Measurements from ENCODE around the gene CYP3A4. TPM values are rescaled to one million over a fixed set of nuclear protein-coding genes. Genes with fewer than 3 reads are reported as not detected.

CYP3A4 gene
- total and polyA plus RNA-seq, 9 of the 15 experiments (the other 6 are each of a cell fraction or from before 2014, with no cell fraction given), result 0.07 to 0.08 TPM; not detected in 7

- BruUV-seq (replicated peaks), result no TSS peak
- no peak for TF ChIP-seq ZNF174 (CRISPR knock-in tag; IDR thresholded peaks at IDR 0.05)
- TF ChIP-seq MNT (conservative IDR thresholded peaks at IDR 0.05), result no peak
- TF ChIP-seq MXI1 (IDR thresholded peaks at IDR 0.05; ENCODE audit: low read depth, low read length), result no peak
- no peak for TF ChIP-seq ZNF280B (CRISPR knock-in tag; IDR thresholded peaks at IDR 0.05)
- TF ChIP-seq ZNF696 (CRISPR knock-in tag; conservative IDR thresholded peaks at IDR 0.05), result no peak
- TF ChIP-seq TBL1XR1 (IDR thresholded peaks at IDR 0.05; ENCODE audit: low read length in 2 of 2), result no peak
- no peak for TF ChIP-seq CLOCK (CRISPR knock-in tag; IDR thresholded peaks at IDR 0.05; ENCODE audit: borderline replicate concordance)
- TF ChIP-seq ERF (CRISPR knock-in tag; IDR thresholded peaks at IDR 0.05), result no peak
- no peak for TF ChIP-seq RNF219 (CRISPR knock-in tag; IDR thresholded peaks at IDR 0.05)
- TF ChIP-seq ZNF644 (tag; IDR thresholded peaks at IDR 0.05; ENCODE audit: low read depth), result no peak
- no peak for TF ChIP-seq TAL1 (IDR thresholded peaks at IDR 0.05)
- TF ChIP-seq PCBP2 (IDR thresholded peaks at IDR 0.05; ENCODE audit: low read depth, low read length, poor library complexity, severe bottlenecking), result no peak
- TF ChIP-seq CEBPG (CRISPR knock-in tag; IDR thresholded peaks at IDR 0.05), result no peak
- TF ChIP-seq CEBPG (tag; conservative IDR thresholded peaks at IDR 0.05 in 1 of 2, IDR thresholded peaks at IDR 0.05 in 1 of 2), result no peak
- no peak for TF ChIP-seq HIVEP1 (CRISPR knock-in tag; IDR thresholded peaks at IDR 0.05)
Measured at GRCh38 chr7:99791021-99791420, 7.0 kb upstream of the CYP3A4 start.

More at GRCh38 chr7:99791021-99791420, 7.0 kb upstream of the CYP3A4 start:
- no peak overlapping the region for H3K4me2 ChIP-seq (ENCODE audit: insufficient read depth, low read length)
- FAIRE-seq, result no peak
- no peaks in the 10 kb centered on the region for H3K79me2 ChIP-seq (ENCODE audit: control insufficient read depth, insufficient read depth, low read length)
- no peaks in the 10 kb centered on the region for H4K20me1 ChIP-seq (replicated peaks; ENCODE audit: control insufficient read depth, insufficient read depth, low read length)
- H3K36me3 ChIP-seq (ENCODE audit: control insufficient read depth, insufficient read depth, low read length), result no peaks in the 10 kb centered on the region
- no peak overlapping the region for H3K27ac ChIP-seq (ENCODE audit: extremely low read depth, low read depth, low read length)
- no peaks in the 10 kb centered on the region for H3K27me3 ChIP-seq (ENCODE audit: control insufficient read depth in 2 of 2, insufficient read depth in 2 of 2, low read length in 2 of 2)
- intact Hi-C loops (cut with micrococcal nuclease), result loop anchor here (5.0 kb wide), 1 partner anchor 41 kb away; no protein-coding TSS in a partner anchor
- WGBS (ENCODE audit: insufficient coverage, low coverage, missing lambda C conversion rate), result 10% methylated on average over 1 of the region's 1 CpG
- no peaks in the 10 kb centered on the region for H3K9me3 ChIP-seq (replicated peaks; ENCODE audit: control insufficient read depth, insufficient read depth, low read depth, low read length)
- ChIA-PET POLR2A (interaction anchor here (0.6 kb wide), 1 partner anchor 13 kb away, joined by 3 read pairs; no protein-coding TSS in a partner anchor), CTCF (ENCODE audit: low intra/inter-chr PET ratio) (no interaction called here)
- in situ Hi-C loops (cut with MboI), result no loop called here
- no peaks in the 10 kb centered on the region for H3K9me1 ChIP-seq (ENCODE audit: control insufficient read depth, insufficient read depth, low read length)
- ATAC-seq, result no peak
- no peak overlapping the region for H2AFZ ChIP-seq (ENCODE audit: low read depth, low read length)
- H3K4me3 ChIP-seq, result no peak overlapping the region
- no peak for DNase-seq (ENCODE audit: extremely low read depth in 1 of 4, low spot score in 3 of 4)
- H3K4me1 ChIP-seq (replicated peaks in 1 of 2; ENCODE audit: control insufficient read depth in 2 of 2, insufficient read depth in 2 of 2, low read length in 2 of 2), result peaks cover 0 to 3% of the 10 kb centered on the region in 2 experiments; a peak in 2 of 5 replicates
- H3K9ac ChIP-seq (ENCODE audit: insufficient read depth in 1 of 2, low read depth in 2 of 2, low read length in 2 of 2), result no peak overlapping the region

Measured in K562 (cell line).